Measurements from ENCODE around the gene MAN1C1. TPM values are rescaled to one million over a fixed set of nuclear protein-coding genes. Genes with fewer than 3 reads are reported as not detected.

Gene MAN1C1
- total RNA-seq, 1 experiment from 2014 or later = 9.3 TPM

- WGBS (ENCODE audit: extremely low coverage, insufficient read length, low lambda C conversion rate) = no CpG with 5 or more reads among the region's 10 CpGs
- Histone ChIP-seq H2BK120ac (ENCODE audit: low read depth, low read length, poor library complexity, severe bottlenecking) (no peak overlapping the region), H3K23ac (ENCODE audit: insufficient read length, low read depth, low read length) (no peak overlapping the region), H3K27ac (ENCODE audit: insufficient read length, low read depth, low read length) (no peak overlapping the region), H3T11ph (ENCODE audit: low read length) (no peak overlapping the region), H3K9ac (ENCODE audit: extremely low read depth, insufficient read length, low read length) (no peak overlapping the region), H3K4ac (ENCODE audit: low read depth, low read length) (no peak overlapping the region), H2BK20ac (ENCODE audit: low read depth, low read length, poor library complexity, severe bottlenecking) (no peak overlapping the region), H4K5ac (ENCODE audit: insufficient read length, low read depth, low read length) (no peak overlapping the region), H3K79me1 (ENCODE audit: insufficient read depth, low read depth, low read length, poor library complexity, severe bottlenecking) (no peaks in the 10 kb centered on the region), H2AK5ac (ENCODE audit: insufficient read length, low read length) (no peak overlapping the region), H2BK12ac (ENCODE audit: insufficient read length, low read depth, low read length) (no peak overlapping the region), H2BK15ac (ENCODE audit: low read depth, low read length) (no peak overlapping the region), H4K20me1 (ENCODE audit: control insufficient read depth, insufficient read depth, insufficient read length) (no peaks in the 10 kb centered on the region), H3K4me2 (ENCODE audit: insufficient read depth, insufficient read length, low read length) (no peak overlapping the region), H3K9me3 (ENCODE audit: control insufficient read depth, low read depth, low read length) (no peaks in the 10 kb centered on the region), H3K14ac (ENCODE audit: insufficient read depth, low read length) (no peak overlapping the region), H3K18ac (ENCODE audit: insufficient read length, low read depth, low read length) (no peak overlapping the region), H3K4me1 (ENCODE audit: insufficient read depth, low read length) (no peaks in the 10 kb centered on the region), H3K27me3 (ENCODE audit: insufficient read depth, low read length) (no peaks in the 10 kb centered on the region), H3K56ac (ENCODE audit: insufficient read length, low read depth, low read length) (no peak overlapping the region), H3K23me2 (ENCODE audit: insufficient read length, low read depth, low read length, poor library complexity, severe bottlenecking) (peaks cover 6% of the 10 kb centered on the region), H2BK5ac (ENCODE audit: insufficient read length, low read length) (no peak overlapping the region), H4K8ac (replicated peaks; ENCODE audit: insufficient read length, low read depth, low read length) (no peak overlapping the region), H2AFZ (ENCODE audit: low read length) (no peak overlapping the region), H4K91ac (ENCODE audit: insufficient read length, low read depth, low read length) (no peak overlapping the region), H3K79me2 (ENCODE audit: insufficient read depth, low read length) (no peaks in the 10 kb centered on the region)
- DNase-seq = no peak
- Mint-ChIP-seq H3K4me1 (peaks cover 19 to 30% of the 10 kb centered on the region in 2 experiments), H3K4me3 (no peak overlapping the region), H3K27me3 (ENCODE audit: low read depth) (peaks cover 3% of the 10 kb centered on the region; the same call in 1 of the 2 replicates), H3K27ac (peak overlapping the region in 1 of 3 experiments; percentile 33; a peak in 1 of 7 replicates), H3K9me3 (no peaks in the 10 kb centered on the region), H3K36me3 (ENCODE audit: insufficient read depth in 1 of 3, low read depth in 3 of 3) (peaks cover 7 to 49% (median 23%) of the 10 kb centered on the region in 3 experiments; a peak in 6 of 7 replicates)
- 0 out of 3 replicates have a peak, but pooled peaks have one; percentile 13 for TF ChIP-seq CTCF (conservative IDR thresholded peaks at IDR 0.05)
Measured at GRCh38 chr1:25804244-25804963, 187.8 kb downstream of the MAN1C1 start.
